Stomach (tissue), 9 donors: ENCODE measurements around the gene TRDMT1. TPM values are rescaled to one million over a fixed set of nuclear protein-coding genes. Genes with fewer than 3 reads are reported as not detected.

Experiments used
- DNase-seq, 2 donors: peaks; one replicate each; pipeline versions ENCODE4 v3.0.0 to v3.0.0-alpha.2; 2013 to 2019
- H3K27ac ChIP-seq, 5 donors: fragments of 200-600 bp in 4 of 5; sonication (generic) in 4 of 5; one replicate each; pipeline ENCODE4 v1.5.1; 2013 to 2019; ENCODE audit warnings: mild to moderate bottlenecking in 1 of 5, moderate library complexity in 1 of 5
- H3K27me3 ChIP-seq, 3 donors: fragments of 200-600 bp; sonication (generic); one replicate each; pipeline ENCODE4 v1.5.1; 2017 to 2019; ENCODE audit warnings: mixed run types in 1 of 3
- H3K36me3 ChIP-seq, 4 donors: fragments of 200-600 bp; sonication (generic); 1 replicate in 3 of 4; 2 replicates in 1 of 4; pipeline ENCODE4 v1.5.1; 2016 to 2019
- H3K4me1 ChIP-seq, 4 donors: fragments of 200-600 bp; sonication (generic); one replicate each; pipeline ENCODE4 v1.5.1; 2016 to 2019
- H3K4me3 ChIP-seq, 4 donors: fragments of 200-600 bp; sonication (generic) in 3 of 4; one replicate each; pipeline ENCODE4 v1.5.1; 2016 to 2019; ENCODE audit warnings: mild to moderate bottlenecking in 1 of 4
- H3K9me3 ChIP-seq, 4 donors: fragments of 200-600 bp; sonication (generic); one replicate each; pipeline ENCODE4 v1.5.1; 2016 to 2019
- CTCF ChIP-seq, 7 experiments: fragments of 450-650 bp in 4 of 7; fragments of 200-600 bp in 3 of 7; sonication (generic) in 3 of 7; IDR thresholded peaks; one replicate each; pipeline ENCODE4 v1.5.1; 2016 to 2019; ENCODE audit warnings: antibody characterized with exemption in 7 of 7, control low read depth in 2 of 7, mild to moderate bottlenecking in 1 of 7
- EP300 ChIP-seq: sonication (generic); formaldehyde crosslinking; IDR thresholded peaks from one replicate; pipeline ENCODE4 v1.6.1; 2017; ENCODE audit warnings: antibody characterized with exemption
- POLR2A ChIP-seq, 4 donors: fragments of 450-650 bp; IDR thresholded peaks; one replicate each; pipeline ENCODE4 v1.6.1; 2016; ENCODE audit warnings: antibody characterized with exemption in 4 of 4, control low read depth in 2 of 4, mild to moderate bottlenecking in 1 of 4, moderate library complexity in 1 of 4
- POLR2AphosphoS5 ChIP-seq, 3 donors: sonication (generic); formaldehyde crosslinking; IDR thresholded peaks; one replicate each; pipeline ENCODE4 v1.6.1; 2016; ENCODE audit warnings: antibody characterized with exemption in 3 of 3
- WGBS, 5 donors: extraction: QIAGEN DNeasy Blood & Tissue Kit in 3 of 5; methylation state at CpG; one replicate each; pipeline versions ENCODE4 v1.1.5 to v1.1.7; 2013 to 2018; 5-methylcytosine and 5-hydroxymethylcytosine counted together
- intact Hi-C: fragments of 100-400 bp; cut with DNase I; formaldehyde crosslinking; loops from one replicate; pipeline ENCODE4 v1.15.1; 2023; ENCODE audit warnings: low total_unique reads
- polyA plus RNA-seq, 3 donors: library from polyadenylated mRNA; stranded (reverse); fragments of 200-250 nt; gene quantifications; one replicate each; pipeline ENCODE4 v1.2.3, GENCODE V29; 2013
- total RNA-seq, 5 donors: library from RNA; depleted of rRNA; stranded (reverse); fragments of >200 nt; gene quantifications; one replicate each; pipeline versions ENCODE4 v1.1.0 to v1.2.3, GENCODE V29; 2014 to 2016
- donor health status: healthy with polysubstance abuse.
- donor health status: Bipolar disorder and iron deficiency.
- donor health status: healthy.

TRDMT1 gene
- total and polyA plus RNA-seq, 8 donors, result 1.4 to 44.9 (median 4.2) TPM

DNA sequence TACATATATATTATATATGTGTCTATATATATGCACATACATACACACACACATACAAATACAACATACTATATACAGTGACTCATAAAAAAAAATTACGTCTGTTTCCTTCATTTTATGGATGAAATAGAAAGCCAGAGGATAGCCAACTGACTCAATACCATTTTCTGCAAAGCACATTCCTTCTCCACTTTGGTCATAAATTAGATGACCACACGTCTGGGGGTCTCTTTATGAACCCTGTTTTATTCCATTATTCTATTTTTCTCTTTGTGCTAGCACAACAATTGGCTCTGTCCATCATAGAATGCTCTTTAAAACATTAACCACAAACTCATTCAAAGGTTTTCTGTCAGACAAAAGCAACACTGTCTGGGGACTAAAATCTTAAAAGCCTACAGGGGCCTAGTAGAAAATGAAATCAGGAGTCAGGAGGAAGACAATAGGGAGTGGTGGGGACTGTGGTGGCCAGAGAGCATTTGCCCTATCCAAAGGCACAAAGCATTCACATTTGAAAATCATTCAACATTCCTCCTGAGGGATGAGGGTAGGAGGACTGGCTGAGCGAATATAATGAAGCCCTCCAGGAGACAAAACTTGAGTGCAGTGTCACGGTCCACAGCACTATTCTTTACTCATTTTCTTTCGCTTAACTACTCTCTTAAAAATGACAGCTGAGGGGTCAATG, 76.1 kb downstream of the TRDMT1 start:
- TF ChIP-seq POLR2AphosphoS5 (IDR thresholded peaks at IDR 0.05) (no peak), EP300 (no peak), POLR2A (IDR thresholded peaks at IDR 0.05) (no peak), CTCF (IDR thresholded peaks at IDR 0.05) (no peak)
- Histone ChIP-seq H3K4me1 (peaks cover 0 to 3% (median 0%) of the 10 kb centered on the region in 4 donors), H3K27me3 (no peaks in the 10 kb centered on the region), H3K27ac (no peak overlapping the region), H3K9me3 (no peaks in the 10 kb centered on the region), H3K4me3 (no peak overlapping the region), H3K36me3 (no peaks in the 10 kb centered on the region)
- WGBS, 5 donors, result 76 to 93% (median 84%) methylated on average over 5 of the region's 5 CpGs
- intact Hi-C loops, result no loop called here
- no peak for DNase-seq

GRCh38 chr10:17123961-17124360, 77.5 kb downstream of the TRDMT1 start:
- no peak overlapping the region for H3K4me3 ChIP-seq
- intact Hi-C loops, result no loop called here
- H3K27ac ChIP-seq, result no peak overlapping the region
- WGBS, 5 donors, result 34 to 53% (median 43%) methylated on average over 3 of the region's 3 CpGs
- TF ChIP-seq EP300 (no peak), POLR2A (IDR thresholded peaks at IDR 0.05) (no peak), CTCF (IDR thresholded peaks at IDR 0.05) (no peak), POLR2AphosphoS5 (IDR thresholded peaks at IDR 0.05) (no peak)
- no peak for DNase-seq
- no peaks in the 10 kb centered on the region for H3K27me3 ChIP-seq
- no peaks in the 10 kb centered on the region for H3K36me3 ChIP-seq
- H3K9me3 ChIP-seq, result no peaks in the 10 kb centered on the region
- H3K4me1 ChIP-seq, result peaks cover 0 to 3% (median 0%) of the 10 kb centered on the region in 4 donors

GRCh38 chr10:17122726-17123661, 78.5 kb downstream of the TRDMT1 start:
- Histone ChIP-seq H3K36me3 (no peaks in the 10 kb centered on the region), H3K4me3 (no peak overlapping the region), H3K9me3 (no peaks in the 10 kb centered on the region), H3K27me3 (no peaks in the 10 kb centered on the region), H3K4me1 (peaks cover 0 to 3% (median 0%) of the 10 kb centered on the region in 4 donors), H3K27ac (no peak overlapping the region)
- DNase-seq, result no peak
- WGBS, 5 donors, result 69 to 74% (median 70%) methylated on average over 5 of the region's 5 CpGs
- no peak for TF ChIP-seq POLR2A (IDR thresholded peaks at IDR 0.05)
- TF ChIP-seq CTCF (IDR thresholded peaks at IDR 0.05), result no peak
- no peak for TF ChIP-seq POLR2AphosphoS5 (IDR thresholded peaks at IDR 0.05)
- no peak for TF ChIP-seq EP300
- intact Hi-C loops, result no loop called here

- no peaks in the 10 kb centered on the region for H3K27me3 ChIP-seq
- no peak for DNase-seq
- TF ChIP-seq CTCF (IDR thresholded peaks at IDR 0.05) (no peak), POLR2AphosphoS5 (IDR thresholded peaks at IDR 0.05) (no peak), EP300 (no peak), POLR2A (IDR thresholded peaks at IDR 0.05) (no peak)
- H3K4me1 ChIP-seq, result peaks cover 0 to 3% (median 0%) of the 10 kb centered on the region in 4 donors
- no peaks in the 10 kb centered on the region for H3K9me3 ChIP-seq
- H3K27ac ChIP-seq, result no peak overlapping the region
- 79 to 93% (median 87%) methylated on average over 2 of the region's 2 CpGs for WGBS, 5 donors
- no peak overlapping the region for H3K4me3 ChIP-seq
- no peaks in the 10 kb centered on the region for H3K36me3 ChIP-seq
- intact Hi-C loops, result no loop called here
Measured at GRCh38 chr10:17122052-17122451, 79.4 kb downstream of the TRDMT1 start.
